HEK293 (cell line): Measurements from ENCODE around the gene MYH6.

ENCODE experiments used
- CTCF ChIA-PET: fragments of 350-600 bp; formaldehyde crosslinking; extraction: SDS; loops from one replicate; lab custom pipeline; 2021; ENCODE audit warnings: antibody characterized with exemption; lab: Yijun Ruan, JAX
- POLR2A ChIA-PET: fragments of 300-600 bp; formaldehyde crosslinking; extraction: SDS; loops from one replicate; lab custom pipeline; 2020; ENCODE audit warnings: antibody characterized with exemption, inconsistent platforms; lab: Yijun Ruan, JAX
- H3K27ac ChIP-seq: fragments of 200-500 bp; sonication (Bioruptor generic); 2 replicates; pipeline ENCODE4 v1.5.1; 2014; ENCODE audit warnings: low read depth, low read length, control low read depth, inconsistent platforms; ENCODE audit errors: extremely low read depth
- H3K36me3 ChIP-seq, 2 experiments: fragments of 200-500 bp in 1 of 2; sonication (Bioruptor generic) in 1 of 2; 1 replicate in 1 of 2; 2 replicates in 1 of 2; pipeline ENCODE4 v1.5.1; 2014 to 2017; ENCODE audit warnings: inconsistent platforms in 2 of 2, low read length in 2 of 2; ENCODE audit not compliant: control insufficient read depth in 2 of 2, insufficient read depth in 1 of 2
- H3K4me1 ChIP-seq: fragments of 200-500 bp; sonication (Bioruptor generic); 2 replicates; pipeline ENCODE4 v1.5.1; 2014; ENCODE audit warnings: mild to moderate bottlenecking, low read length, inconsistent platforms; ENCODE audit not compliant: control insufficient read depth, insufficient read depth
- H3K4me3 ChIP-seq: 2 replicates; pipeline ENCODE4 v1.5.1; 2011; ENCODE audit warnings: low read depth, mild to moderate bottlenecking, control low read depth, low read length, moderate library complexity
- H3K9me3 ChIP-seq: fragments of 200-500 bp; sonication (Bioruptor generic); 2 replicates; pipeline ENCODE4 v1.5.1; 2014; ENCODE audit warnings: low read depth, low read length, inconsistent platforms; ENCODE audit not compliant: control insufficient read depth, insufficient read depth
- BCL6B ChIP-seq: fragments of 450-650 bp; formaldehyde crosslinking; IDR thresholded peaks from 2 replicates; pipeline ENCODE4 v1.5.1; 2017; ENCODE audit warnings: missing biosample characterization, missing genetic modification characterization
- KLF1 ChIP-seq: fragments of 450-650 bp; formaldehyde crosslinking; IDR thresholded peaks from 2 replicates; pipeline ENCODE4 v1.5.1; 2016; ENCODE audit warnings: missing biosample characterization, missing genetic modification characterization
- KLF16 ChIP-seq: fragments of 450-650 bp; formaldehyde crosslinking; IDR thresholded peaks from 2 replicates; pipeline ENCODE4 v1.5.1; 2017; ENCODE audit warnings: missing biosample characterization, missing genetic modification characterization
- KLF8 ChIP-seq: fragments of 450-650 bp; formaldehyde crosslinking; IDR thresholded peaks from 2 replicates; pipeline ENCODE4 v1.5.1; 2016; ENCODE audit warnings: missing biosample characterization, missing genetic modification characterization
- PRDM4 ChIP-seq: fragments of 450-650 bp; formaldehyde crosslinking; IDR thresholded peaks from 2 replicates; pipeline ENCODE4 v1.5.1; 2017; ENCODE audit warnings: missing biosample characterization, missing genetic modification characterization
- REPIN1 ChIP-seq: fragments of 450-650 bp; formaldehyde crosslinking; IDR thresholded peaks from 2 replicates; pipeline ENCODE4 v1.5.1; 2017; ENCODE audit warnings: missing biosample characterization, missing genetic modification characterization, low read depth
- ZFP41 ChIP-seq: fragments of 450-650 bp; formaldehyde crosslinking; IDR thresholded peaks from 2 replicates; pipeline ENCODE4 v1.5.1; 2016; ENCODE audit warnings: missing biosample characterization, missing genetic modification characterization, borderline replicate concordance
- ZNF16 ChIP-seq: fragments of 450-650 bp; formaldehyde crosslinking; IDR thresholded peaks from 2 replicates; pipeline ENCODE4 v1.5.1; 2016; ENCODE audit warnings: low read depth, missing biosample characterization, missing genetic modification characterization
- ZNF2 ChIP-seq: fragments of 450-650 bp; formaldehyde crosslinking; IDR thresholded peaks from 2 replicates; pipeline ENCODE4 v1.5.1; 2016; ENCODE audit warnings: missing biosample characterization, missing genetic modification characterization
- ZNF221 ChIP-seq: fragments of 450-650 bp; formaldehyde crosslinking; IDR thresholded peaks from 2 replicates; pipeline ENCODE4 v1.5.1; 2017; ENCODE audit warnings: missing biosample characterization, missing genetic modification characterization, borderline replicate concordance
- ZNF394 ChIP-seq: fragments of 450-650 bp; formaldehyde crosslinking; IDR thresholded peaks from 2 replicates; pipeline ENCODE4 v1.5.1; 2016; ENCODE audit warnings: missing biosample characterization, missing genetic modification characterization, mild to moderate bottlenecking, moderate library complexity, borderline replicate concordance
- ZNF513 ChIP-seq: fragments of 450-650 bp; IDR thresholded peaks from 2 replicates; pipeline ENCODE4 v1.5.1; 2018; ENCODE audit warnings: missing biosample characterization, missing genetic modification characterization
- ZNF529 ChIP-seq: fragments of 450-650 bp; formaldehyde crosslinking; IDR thresholded peaks from 2 replicates; pipeline ENCODE4 v1.5.1; 2017; ENCODE audit warnings: missing genetic modification characterization, missing biosample characterization; ENCODE audit not compliant: insufficient replicate concordance
- ZNF585B ChIP-seq: fragments of 450-650 bp; formaldehyde crosslinking; IDR thresholded peaks from 2 replicates; pipeline ENCODE4 v1.5.1; 2016; ENCODE audit warnings: missing biosample characterization, missing genetic modification characterization
- ZNF624 ChIP-seq: fragments of 450-650 bp; formaldehyde crosslinking; IDR thresholded peaks from 2 replicates; pipeline ENCODE4 v1.5.1; 2017; ENCODE audit warnings: missing biosample characterization, missing genetic modification characterization
- ZNF660 ChIP-seq: fragments of 450-650 bp; IDR thresholded peaks from 2 replicates; pipeline ENCODE4 v1.5.1; 2018; ENCODE audit warnings: missing biosample characterization, mild to moderate bottlenecking, missing genetic modification characterization
- ZNF664 ChIP-seq: fragments of 450-650 bp; formaldehyde crosslinking; IDR thresholded peaks from 2 replicates; pipeline ENCODE4 v1.5.1; 2016; ENCODE audit warnings: missing biosample characterization, missing genetic modification characterization
- ZNF701 ChIP-seq: fragments of 450-650 bp; formaldehyde crosslinking; IDR thresholded peaks from 2 replicates; pipeline ENCODE4 v1.5.1; 2016; ENCODE audit warnings: missing biosample characterization, missing genetic modification characterization
- ZNF707 ChIP-seq: fragments of 450-650 bp; formaldehyde crosslinking; IDR thresholded peaks from 2 replicates; pipeline ENCODE4 v1.5.1; 2016; ENCODE audit warnings: missing biosample characterization, missing genetic modification characterization
- ZNF792 ChIP-seq: fragments of 450-650 bp; formaldehyde crosslinking; IDR thresholded peaks from 2 replicates; pipeline ENCODE4 v1.5.1; 2016; ENCODE audit warnings: missing biosample characterization, missing genetic modification characterization
- ZXDB ChIP-seq: fragments of 450-650 bp; formaldehyde crosslinking; IDR thresholded peaks from 2 replicates; pipeline ENCODE4 v1.5.1; 2016; ENCODE audit warnings: missing biosample characterization, missing genetic modification characterization

The MYH6 gene

GRCh38 chr14:23382731-23383440, 25.2 kb downstream of the MYH6 start (continued):
- no peak for TF ChIP-seq ZNF2 (tag by site-specific recombination)
- no peak for TF ChIP-seq BCL6B
- no peak for TF ChIP-seq ZNF585B (tag by site-specific recombination)
- TF ChIP-seq, all 188 proteins: peak for 0

- TF ChIP-seq KLF8 (tag by site-specific recombination) (no peak), ZXDB (tag by site-specific recombination) (no peak), KLF16 (tag by site-specific recombination) (no peak), KLF1 (tag by site-specific recombination) (no peak), ZNF707 (no peak), ZNF660 (tag by site-specific recombination) (no peak), ZNF16 (tag by site-specific recombination) (no peak)
- Histone ChIP-seq H3K9me3 (no peaks in the 10 kb centered on the region), H3K27ac (no peak overlapping the region), H3K36me3 (no peaks in the 10 kb centered on the region), H3K4me1 (no peaks in the 10 kb centered on the region), H3K4me3 (no peak overlapping the region)
- ChIA-PET POLR2A (no interaction called here), CTCF (interaction anchor here (4.3 kb wide), 1 partner anchor 54 kb away, joined by 61 read pairs; no protein-coding TSS in a partner anchor)
Observed at GRCh38 chr14:23382276-23382675, 25.8 kb downstream of the MYH6 start.

GRCh38 chr14:23381871-23382270, 26.2 kb downstream of the MYH6 start:
- POLR2A ChIA-PET = no interaction called here

More at GRCh38 chr14:23381871-23382270, 26.2 kb downstream of the MYH6 start:
- CTCF ChIA-PET = interaction anchor here (4.3 kb wide), 1 partner anchor 54 kb away, joined by 61 read pairs; no protein-coding TSS in a partner anchor
- no peaks in the 10 kb centered on the region for H3K36me3 ChIP-seq
- no peak overlapping the region for H3K27ac ChIP-seq
- H3K4me1 ChIP-seq = no peaks in the 10 kb centered on the region
- no peak for TF ChIP-seq ZNF513 (tag by site-specific recombination)
- TF ChIP-seq ZNF707 = no peak
- no peak for TF ChIP-seq ZNF792 (tag by site-specific recombination)
- no peak for TF ChIP-seq PRDM4 (tag by site-specific recombination)
- no peak for TF ChIP-seq ZNF529 (tag by site-specific recombination)
- no peak for TF ChIP-seq ZNF221 (tag by site-specific recombination)
- TF ChIP-seq ZFP41 (tag by site-specific recombination) = no peak
- TF ChIP-seq REPIN1 (tag by site-specific recombination) = no peak
- no peak for TF ChIP-seq KLF1 (tag by site-specific recombination)
- no peak for TF ChIP-seq ZNF701 (tag by site-specific recombination)
- no peak for TF ChIP-seq ZNF394
- TF ChIP-seq ZNF664 = no peak
- no peak for TF ChIP-seq ZNF624
- no peak overlapping the region for H3K4me3 ChIP-seq
- H3K9me3 ChIP-seq = no peaks in the 10 kb centered on the region
